Neural cell (in vitro differentiated cells): ENCODE results near the gene COCH. TPM values are rescaled to one million over a fixed set of nuclear protein-coding genes. Genes with fewer than 3 reads are reported as not detected.

Source experiments
- H2AFZ ChIP-seq: fragments of 200-600, 300-800 bp; sonication (generic), shearing (Covaris generic); 2 replicates; pipeline ENCODE4 v1.6.0; 2014; ENCODE audit warnings: low read depth, mild to moderate bottlenecking, antibody characterized with exemption, low read length, moderate library complexity
- H3F3A ChIP-seq: fragments of 200-600 bp; shearing (Covaris generic); 2 replicates; pipeline ENCODE4 v1.6.1; 2016; ENCODE audit warnings: mild to moderate bottlenecking, moderate library complexity, mixed read lengths, antibody characterized with exemption, low read length; ENCODE audit not compliant: insufficient read depth, poor library complexity, severe bottlenecking
- H3K27ac ChIP-seq: fragments of 200-600, 300-800 bp; sonication (generic), shearing (Covaris generic); 2 replicates; pipeline ENCODE4 v1.5.1; 2014; ENCODE audit warnings: mild to moderate bottlenecking, low read length, moderate library complexity
- H3K27me3 ChIP-seq: fragments of 300-800, 200-600 bp; sonication (generic), shearing (Covaris generic); 2 replicates; pipeline ENCODE4 v1.6.0; 2014; ENCODE audit warnings: mild to moderate bottlenecking, low read depth, low read length, moderate library complexity; ENCODE audit not compliant: insufficient read depth
- H3K36me3 ChIP-seq: fragments of 300-800, 200-600 bp; sonication (generic), shearing (Covaris generic); 2 replicates; pipeline ENCODE4 v1.5.1; 2014; ENCODE audit warnings: mild to moderate bottlenecking, antibody characterized with exemption, low read length, moderate library complexity; ENCODE audit not compliant: insufficient read depth
- H3K4me2 ChIP-seq: fragments of 300-800, 200-600 bp; sonication (generic), shearing (Covaris generic); 2 replicates; pipeline ENCODE4 v1.6.0; 2014; ENCODE audit warnings: mild to moderate bottlenecking, low read length
- H3K4me3 ChIP-seq: fragments of 300-800, 200-600 bp; sonication (generic), shearing (Covaris generic); 2 replicates; pipeline ENCODE4 v1.5.1; 2014; ENCODE audit warnings: mild to moderate bottlenecking, low read length, moderate library complexity
- H3K79me2 ChIP-seq: fragments of 200-600 bp; shearing (Covaris generic); replicated peaks from 2 replicates; pipeline ENCODE4 v1.6.0; 2014; ENCODE audit warnings: mild to moderate bottlenecking, low read length, moderate library complexity; ENCODE audit not compliant: insufficient read depth
- H3K9ac ChIP-seq: fragments of 300-800, 200-600 bp; sonication (generic), shearing (Covaris generic); 2 replicates; pipeline ENCODE4 v1.6.1; 2016; ENCODE audit warnings: mild to moderate bottlenecking, low read length, mixed read lengths
- H3K9me2 ChIP-seq: fragments of 200-600 bp; shearing (Covaris generic); 2 replicates; pipeline ENCODE4 v1.6.1; 2016; ENCODE audit warnings: mild to moderate bottlenecking, low read length, mixed read lengths; ENCODE audit not compliant: insufficient read depth
- H3K9me3 ChIP-seq: fragments of 200-600, 300-800 bp; sonication (generic), shearing (Covaris generic); 2 replicates; pipeline ENCODE4 v1.6.1; 2016; ENCODE audit warnings: mild to moderate bottlenecking, mixed run types, low read length, moderate library complexity, mixed read lengths
- H4K20me1 ChIP-seq: fragments of 200-600 bp; shearing (Covaris generic); 2 replicates; pipeline ENCODE4 v1.6.1; 2016; ENCODE audit warnings: mild to moderate bottlenecking, mixed run types; ENCODE audit not compliant: insufficient read depth
- EP300 ChIP-seq: fragments of 450-650 bp; conservative IDR thresholded peaks from 2 replicates; pipeline ENCODE4 v1.6.1; 2014; ENCODE audit warnings: antibody characterized with exemption, mild to moderate bottlenecking, moderate library complexity; ENCODE audit not compliant: poor library complexity, severe bottlenecking
- EZH2 ChIP-seq: fragments of 200-600, 300-800 bp; shearing (Covaris generic), sonication (generic); IDR thresholded peaks from 2 replicates; pipeline ENCODE4 v1.6.1; 2014; ENCODE audit warnings: antibody characterized with exemption, low read length, borderline replicate concordance, mild to moderate bottlenecking; ENCODE audit not compliant: insufficient read depth, poor library complexity, severe bottlenecking
- MXI1 ChIP-seq: fragments of 450-650 bp; conservative IDR thresholded peaks from 2 replicates; pipeline ENCODE4 v1.6.1; 2014; ENCODE audit warnings: antibody characterized with exemption, mild to moderate bottlenecking; ENCODE audit not compliant: poor library complexity, severe bottlenecking
- POLR2AphosphoS5 ChIP-seq: IDR thresholded peaks from 2 replicates; pipeline ENCODE4 v1.6.1; 2012
- RAD21 ChIP-seq: fragments of 450-650 bp; conservative IDR thresholded peaks from 2 replicates; pipeline ENCODE4 v1.6.1; 2014; ENCODE audit warnings: antibody characterized with exemption, mild to moderate bottlenecking, moderate library complexity
- REST ChIP-seq: IDR thresholded peaks from 2 replicates; pipeline ENCODE4 v1.6.1; 2012; ENCODE audit warnings: borderline replicate concordance
- SMC3 ChIP-seq: fragments of 450-650 bp; conservative IDR thresholded peaks from 2 replicates; pipeline ENCODE4 v1.6.1; 2014; ENCODE audit warnings: antibody characterized with exemption, mild to moderate bottlenecking, moderate library complexity; ENCODE audit not compliant: poor library complexity
- TAF1 ChIP-seq: IDR thresholded peaks from 2 replicates; pipeline ENCODE4 v1.6.1; 2012; ENCODE audit warnings: low read depth
- polyA plus RNA-seq: library from polyadenylated mRNA; depleted of rRNA; stranded (reverse); fragments of >200 nt; gene quantifications from 2 replicates; pipeline ENCODE4 v1.2.3, GENCODE V29; 2014
- TF ChIP-seq, protein P1 (sequence below): fragments of 450-650 bp; IDR thresholded peaks from 2 replicates; pipeline ENCODE4 v1.5.1; 2014; ENCODE audit warnings: antibody characterized with exemption, mild to moderate bottlenecking, moderate library complexity; ENCODE audit not compliant: poor library complexity, severe bottlenecking

Gene COCH
- polyA plus RNA-seq, 1 donor from 2014 or later = 45.0 TPM

GRCh38 chr14:30921305-30921704 lies 46.9 kb downstream of the COCH start:
- no peaks in the 10 kb centered on the region for H3K9me2 ChIP-seq
- H3K27me3 ChIP-seq = no peaks in the 10 kb centered on the region
- TF ChIP-seq EP300 (no peak), TAF1 (no peak), SMC3 (no peak), MXI1 (no peak), REST (no peak), RAD21 (no peak), POLR2AphosphoS5 (no peak), EZH2 (no peak)
- TF ChIP-seq, protein P1, sequence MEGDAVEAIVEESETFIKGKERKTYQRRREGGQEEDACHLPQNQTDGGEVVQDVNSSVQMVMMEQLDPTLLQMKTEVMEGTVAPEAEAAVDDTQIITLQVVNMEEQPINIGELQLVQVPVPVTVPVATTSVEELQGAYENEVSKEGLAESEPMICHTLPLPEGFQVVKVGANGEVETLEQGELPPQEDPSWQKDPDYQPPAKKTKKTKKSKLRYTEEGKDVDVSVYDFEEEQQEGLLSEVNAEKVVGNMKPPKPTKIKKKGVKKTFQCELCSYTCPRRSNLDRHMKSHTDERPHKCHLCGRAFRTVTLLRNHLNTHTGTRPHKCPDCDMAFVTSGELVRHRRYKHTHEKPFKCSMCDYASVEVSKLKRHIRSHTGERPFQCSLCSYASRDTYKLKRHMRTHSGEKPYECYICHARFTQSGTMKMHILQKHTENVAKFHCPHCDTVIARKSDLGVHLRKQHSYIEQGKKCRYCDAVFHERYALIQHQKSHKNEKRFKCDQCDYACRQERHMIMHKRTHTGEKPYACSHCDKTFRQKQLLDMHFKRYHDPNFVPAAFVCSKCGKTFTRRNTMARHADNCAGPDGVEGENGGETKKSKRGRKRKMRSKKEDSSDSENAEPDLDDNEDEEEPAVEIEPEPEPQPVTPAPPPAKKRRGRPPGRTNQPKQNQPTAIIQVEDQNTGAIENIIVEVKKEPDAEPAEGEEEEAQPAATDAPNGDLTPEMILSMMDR = no peak
- no peak overlapping the region for H3K27ac ChIP-seq
- H3F3A ChIP-seq = no peaks in the 10 kb centered on the region
- no peak overlapping the region for H3K4me2 ChIP-seq
- no peaks in the 10 kb centered on the region for H3K79me2 ChIP-seq
- H3K9ac ChIP-seq = no peak overlapping the region
- H4K20me1 ChIP-seq = no peaks in the 10 kb centered on the region
- H3K9me3 ChIP-seq = no peaks in the 10 kb centered on the region
- no peaks in the 10 kb centered on the region for H3K36me3 ChIP-seq
- no peak overlapping the region for H2AFZ ChIP-seq
- H3K4me3 ChIP-seq = no peak overlapping the region

DNA sequence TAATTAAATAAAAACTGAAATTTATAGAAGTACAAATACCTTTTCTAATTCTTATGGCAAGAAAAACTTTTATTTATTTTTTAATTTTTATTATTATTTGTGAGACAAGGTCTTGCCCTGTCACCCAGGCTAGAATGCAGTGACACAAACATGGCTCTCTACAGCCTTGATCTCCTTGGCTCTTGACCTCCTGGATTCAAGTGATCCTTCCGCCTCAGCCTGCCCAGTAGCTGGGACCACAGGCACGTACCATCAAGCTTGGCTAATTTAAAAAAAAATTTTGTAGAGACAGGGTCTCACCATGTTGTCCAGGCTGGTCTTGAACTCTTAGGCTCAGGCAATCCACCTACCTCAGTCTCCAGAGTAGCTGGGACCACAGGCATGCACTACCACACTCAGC lies 47.4 kb downstream of the COCH start:
- no peaks in the 10 kb centered on the region for H3K79me2 ChIP-seq
- H4K20me1 ChIP-seq = no peaks in the 10 kb centered on the region
- no peaks in the 10 kb centered on the region for H3K36me3 ChIP-seq
- no peaks in the 10 kb centered on the region for H3K9me2 ChIP-seq
- H2AFZ ChIP-seq = no peak overlapping the region
- no peak overlapping the region for H3K9ac ChIP-seq
- H3K9me3 ChIP-seq = no peaks in the 10 kb centered on the region
- TF ChIP-seq REST (no peak), SMC3 (no peak), TAF1 (no peak), MXI1 (no peak), EP300 (no peak), RAD21 (no peak), EZH2 (no peak), POLR2AphosphoS5 (no peak)
- TF ChIP-seq, protein P1 = no peak
- no peaks in the 10 kb centered on the region for H3K27me3 ChIP-seq
- H3K27ac ChIP-seq = no peak overlapping the region
- H3K4me2 ChIP-seq = no peak overlapping the region
- H3K4me3 ChIP-seq = no peak overlapping the region
- no peaks in the 10 kb centered on the region for H3F3A ChIP-seq
